Activated T-cell treated with anti-CD3 and anti-CD28 coated beads, Interleukin-2, amount 50 U/mL, for 72 hours (primary cell): ENCODE measurements around the gene TP53I3. TPM values are rescaled to one million over a fixed set of nuclear protein-coding genes. Genes with fewer than 3 reads are reported as not detected.

ENCODE experiments used
- ATAC-seq, 2 donors: fragments of 150-1000 bp; cut with Tn5 transposase; replicated peaks in 1 of 2; 2 replicates each; pipeline ENCODE4 v1.10.0; 2021; ENCODE audit warnings: moderate library complexity in 2 of 2, mild to moderate bottlenecking in 1 of 2
- DNase-seq, 2 donors: peaks; one replicate each; pipeline ENCODE4 v3.0.0; 2021 to 2022; ENCODE audit warnings: mixed read lengths in 1 of 2
- H3K27ac Mint-ChIP-seq: one replicate; pipeline ENCODE4 v1.8.0; 2022; ENCODE audit warnings: mild to moderate bottlenecking, moderate library complexity, mixed read lengths
- H3K27me3 Mint-ChIP-seq: one replicate; pipeline ENCODE4 v1.8.0; 2022; ENCODE audit warnings: low read depth, mixed read lengths
- H3K36me3 Mint-ChIP-seq, 2 donors: one replicate each; pipeline ENCODE4 v1.8.0; 2022; ENCODE audit warnings: mixed read lengths in 2 of 2, mild to moderate bottlenecking in 1 of 2; ENCODE audit not compliant: insufficient read depth in 2 of 2
- H3K4me1 Mint-ChIP-seq: one replicate; pipeline ENCODE4 v1.8.0; 2022; ENCODE audit warnings: low read depth, mixed read lengths
- H3K4me3 Mint-ChIP-seq, 2 donors: one replicate each; pipeline ENCODE4 v1.8.0; 2022; ENCODE audit warnings: mild to moderate bottlenecking in 2 of 2, mixed read lengths in 2 of 2, moderate library complexity in 2 of 2
- H3K9me3 Mint-ChIP-seq, 2 donors: one replicate each; pipeline ENCODE4 v1.8.0; 2022; ENCODE audit warnings: mixed read lengths in 2 of 2
- total RNA-seq, 2 donors: library from RNA; stranded (reverse); gene quantifications; one replicate each; pipeline ENCODE4 v1.2.3, GENCODE V29; 2022

Gene TP53I3
- total RNA-seq, 2 donors from 2014 or later = 1.8 to 4.0 TPM

DNA sequence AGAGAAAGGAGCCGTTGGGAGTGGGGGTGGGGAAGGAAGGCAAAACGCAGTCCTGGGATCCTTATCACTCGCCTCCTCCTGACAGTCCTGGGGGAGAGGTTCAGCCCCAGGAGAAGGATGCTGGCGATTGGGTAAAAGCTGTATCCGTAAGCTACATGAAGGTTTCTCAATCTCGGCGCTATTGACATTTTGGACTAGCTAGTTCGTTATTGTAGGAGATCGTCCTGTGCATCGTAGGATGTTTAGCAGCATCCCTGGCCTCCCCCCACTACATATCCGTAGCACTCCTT is 511 bp upstream of the TP53I3 start:
- H3K36me3 Mint-ChIP-seq = peaks cover 0 to 2% of the 10 kb centered on the region in 2 donors
- H3K27me3 Mint-ChIP-seq = no peaks in the 10 kb centered on the region
- no peaks in the 10 kb centered on the region for H3K9me3 Mint-ChIP-seq
- ATAC-seq = no peak
- no peak for DNase-seq
- H3K4me1 Mint-ChIP-seq = peaks cover 8% of the 10 kb centered on the region
- H3K27ac Mint-ChIP-seq = no peak overlapping the region
- H3K4me3 Mint-ChIP-seq = peak overlapping the region; percentile 93

DNA sequence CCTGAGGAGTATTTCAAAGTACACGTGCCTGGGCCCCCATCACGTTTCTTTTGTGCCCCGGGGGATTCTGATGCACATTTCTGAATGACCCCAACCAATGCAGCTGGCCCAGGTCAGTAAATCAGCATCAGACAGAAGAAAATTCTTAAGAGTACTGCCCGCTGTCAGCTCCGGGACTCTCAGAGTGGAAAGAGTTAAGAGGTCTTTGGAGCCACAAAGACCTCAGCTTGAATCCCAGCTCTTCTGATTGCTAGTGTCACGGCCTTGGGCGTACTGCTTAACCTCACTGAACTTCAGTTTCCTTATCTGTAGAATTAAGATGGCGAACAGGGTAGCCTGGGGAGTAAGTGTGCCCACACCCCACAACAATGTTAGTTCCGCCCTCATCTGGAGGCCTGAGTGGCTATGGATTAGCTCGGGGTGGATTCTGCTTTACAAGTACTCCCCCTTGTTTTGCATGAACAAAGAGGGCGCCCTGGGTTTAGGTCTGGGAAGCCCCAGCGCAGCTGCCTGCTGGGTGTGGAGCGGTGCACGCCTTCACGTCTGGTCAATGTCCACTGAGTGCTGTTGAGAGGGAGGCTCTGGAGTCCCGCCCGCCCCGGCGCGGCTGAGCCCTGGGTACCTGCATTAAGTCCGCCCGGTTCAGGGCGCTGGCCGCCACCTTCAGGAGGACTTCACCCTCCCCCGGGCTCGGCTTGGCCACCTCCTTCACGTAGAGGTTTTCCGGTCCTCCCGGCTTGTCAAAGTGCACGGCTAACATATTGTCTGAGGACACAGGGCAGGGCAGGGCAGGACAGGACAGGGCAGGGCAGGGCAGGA is 858 bp downstream of the TP53I3 start:
- Mint-ChIP-seq H3K4me1 (peaks cover 8% of the 10 kb centered on the region), H3K27me3 (no peaks in the 10 kb centered on the region), H3K36me3 (peaks cover 0 to 2% of the 10 kb centered on the region in 2 donors), H3K9me3 (no peaks in the 10 kb centered on the region), H3K27ac (no peak overlapping the region), H3K4me3 (peak overlapping the region; percentile 93)
- ATAC-seq (peak; percentile 68 to 70), DNase-seq (peak in 1 of 2 donors; percentile 66)

DNA sequence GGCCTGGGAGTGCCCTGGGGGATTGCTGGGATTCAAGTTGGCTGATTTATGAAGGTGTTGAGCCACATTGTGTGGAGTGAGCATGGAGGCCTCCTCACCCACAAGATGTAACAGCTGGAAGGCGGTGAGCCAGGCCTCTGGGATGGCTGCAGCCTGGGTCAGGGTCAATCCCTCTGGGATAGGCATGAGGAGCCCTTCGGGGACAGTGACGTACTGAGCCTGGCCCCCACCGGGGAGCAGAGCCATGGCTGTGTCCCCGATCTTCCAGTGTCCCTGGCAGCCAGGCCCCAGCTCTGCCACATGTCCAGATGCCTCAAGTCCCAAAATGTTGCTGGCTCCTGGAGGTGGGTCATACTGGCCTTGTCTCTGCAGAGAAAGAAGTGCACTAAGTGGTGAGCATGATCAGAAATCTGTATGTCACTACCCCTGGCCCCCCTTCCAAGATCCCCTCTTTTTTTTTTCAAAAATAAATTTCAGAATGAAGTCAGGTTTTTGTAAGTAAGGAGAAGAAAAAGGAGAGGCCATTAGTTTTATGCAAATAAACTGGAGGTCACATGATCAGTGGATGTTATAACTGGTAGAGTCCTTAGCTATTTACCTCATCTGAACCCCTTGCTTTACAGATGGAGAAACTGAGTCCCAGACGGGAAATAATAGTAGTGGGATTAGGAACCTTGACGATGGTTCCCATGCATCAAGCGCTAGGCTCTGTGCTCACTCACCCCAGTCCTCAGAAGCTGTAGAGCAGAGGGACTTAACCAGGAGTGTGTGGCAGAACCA is 1.7 kb downstream of the TP53I3 start:
- no peak for ATAC-seq
- Mint-ChIP-seq H3K4me1 (peaks cover 11% of the 10 kb centered on the region), H3K9me3 (no peaks in the 10 kb centered on the region), H3K4me3 (peak overlapping the region; percentile 93), H3K36me3 (peaks cover 0 to 2% of the 10 kb centered on the region in 2 donors), H3K27ac (no peak overlapping the region), H3K27me3 (no peaks in the 10 kb centered on the region)
- no peak for DNase-seq

DNA sequence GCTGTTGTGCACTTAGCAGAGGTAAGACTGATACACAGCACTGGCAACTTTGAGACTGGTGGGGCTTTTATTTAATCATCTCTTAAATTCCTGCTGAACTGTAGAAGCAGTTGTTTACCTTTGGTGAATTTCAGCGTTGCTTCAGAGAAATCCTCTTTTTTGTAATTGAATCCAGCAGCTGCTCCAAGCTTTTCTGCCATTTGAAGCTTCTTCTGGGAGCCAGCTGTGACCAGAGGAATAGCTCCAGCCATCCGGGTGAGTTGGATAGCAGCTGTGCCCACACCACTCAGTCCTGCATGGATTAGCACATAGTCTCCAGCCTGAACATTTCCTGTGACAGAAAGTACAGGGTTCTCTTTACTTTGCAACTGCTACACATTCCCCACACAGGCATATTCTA is 3.9 kb downstream of the TP53I3 start:
- DNase-seq (no peak), ATAC-seq (no peak)
- Mint-ChIP-seq H3K4me1 (peaks cover 19% of the 10 kb centered on the region), H3K9me3 (no peaks in the 10 kb centered on the region), H3K27ac (no peak overlapping the region), H3K4me3 (no peak overlapping the region), H3K36me3 (peaks cover 0 to 2% of the 10 kb centered on the region in 2 donors), H3K27me3 (no peaks in the 10 kb centered on the region)

DNA sequence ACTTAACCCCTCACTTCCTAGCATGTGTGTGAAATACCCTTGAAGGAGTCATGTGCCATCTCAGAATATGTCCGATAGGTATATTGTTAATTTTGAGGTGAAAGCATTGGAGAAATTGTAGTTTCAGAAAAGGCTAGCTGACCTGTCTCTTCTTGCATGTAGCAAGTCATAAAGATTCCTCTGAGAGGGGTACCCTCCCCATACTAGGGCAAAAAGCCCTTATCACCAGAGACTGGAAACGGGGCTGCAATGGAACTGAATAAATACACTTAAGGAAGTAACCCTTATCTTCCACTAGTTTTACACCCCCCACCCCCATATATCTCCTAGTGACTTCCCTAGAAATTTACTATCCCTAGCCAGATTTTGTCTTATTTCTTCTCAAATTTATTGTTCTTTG is 6.8 kb downstream of the TP53I3 start:
- Mint-ChIP-seq H3K36me3 (peaks cover 3% of the 10 kb centered on the region in 2 donors), H3K4me1 (peaks cover 34% of the 10 kb centered on the region), H3K9me3 (no peaks in the 10 kb centered on the region), H3K4me3 (peak overlapping the region; percentile 89 to 98), H3K27ac (peak overlapping the region; percentile 60), H3K27me3 (no peaks in the 10 kb centered on the region)
- DNase-seq (no peak), ATAC-seq (no peak)

DNA sequence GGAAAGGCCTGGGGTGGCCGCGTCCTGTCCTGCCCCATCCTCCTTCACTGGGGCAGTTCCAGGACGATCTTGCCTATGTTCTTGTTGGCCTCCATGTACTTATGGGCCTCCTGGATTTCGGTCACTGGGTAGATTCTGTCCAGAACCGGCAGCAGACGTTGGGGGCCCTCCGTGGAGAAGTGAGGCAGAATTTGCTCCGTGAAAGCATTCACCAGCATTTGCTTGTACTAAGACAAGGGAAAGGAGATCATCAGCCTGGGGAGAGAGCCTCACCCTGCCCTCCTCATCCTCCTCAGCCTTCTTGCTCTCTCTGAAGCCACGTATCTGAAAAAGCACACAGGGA is 7.1 kb downstream of the TP53I3 start:
- ATAC-seq (no peak), DNase-seq (no peak)
- Mint-ChIP-seq H3K27me3 (no peaks in the 10 kb centered on the region), H3K36me3 (peaks cover 3 to 7% of the 10 kb centered on the region in 2 donors), H3K9me3 (no peaks in the 10 kb centered on the region), H3K4me3 (peak overlapping the region; percentile 89 to 98), H3K4me1 (peaks cover 38% of the 10 kb centered on the region), H3K27ac (peak overlapping the region; percentile 60)

DNA sequence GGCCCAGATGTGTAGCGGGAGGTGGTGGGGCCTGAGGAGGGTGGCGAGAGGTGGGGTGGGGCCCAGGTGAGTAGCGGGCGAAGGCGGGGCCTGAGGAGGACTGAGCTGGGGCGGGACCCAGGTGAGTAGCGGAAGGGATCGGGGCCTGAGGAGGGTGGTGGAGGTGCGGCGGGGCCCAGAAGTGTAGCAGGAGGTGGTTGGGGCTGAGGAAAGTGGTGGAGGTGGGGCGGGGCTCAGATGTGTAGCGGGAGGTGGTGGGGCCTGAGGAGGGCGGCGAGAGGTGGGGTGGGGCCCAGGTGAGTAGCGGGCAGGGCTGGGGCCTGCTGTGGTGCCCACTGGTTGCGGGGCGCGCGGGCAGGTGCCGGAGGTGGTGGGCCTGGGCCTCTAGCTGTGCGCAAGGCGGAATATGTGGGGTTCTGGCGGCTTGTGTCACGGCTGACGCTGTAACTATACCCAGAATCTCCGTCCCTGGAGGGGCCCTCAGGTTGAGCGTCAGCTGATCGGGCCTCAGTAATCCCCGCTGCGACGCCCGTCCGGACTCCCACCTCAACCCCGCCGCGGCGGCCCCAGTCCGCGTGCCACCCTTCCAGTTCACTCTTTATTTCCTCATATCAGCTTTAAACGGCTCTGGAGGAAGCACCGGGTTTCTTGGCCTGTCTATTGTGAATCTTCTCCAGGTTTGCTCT is 7.6 kb downstream of the TP53I3 start:
- Mint-ChIP-seq H3K4me3 (peak overlapping the region; percentile 89 to 98), H3K27me3 (no peaks in the 10 kb centered on the region), H3K4me1 (peaks cover 43% of the 10 kb centered on the region), H3K27ac (peak overlapping the region; percentile 60), H3K9me3 (no peaks in the 10 kb centered on the region), H3K36me3 (peaks cover 3 to 11% of the 10 kb centered on the region in 2 donors)
- ATAC-seq (peak in 1 of 2 donors; percentile 31), DNase-seq (no peak)

DNA sequence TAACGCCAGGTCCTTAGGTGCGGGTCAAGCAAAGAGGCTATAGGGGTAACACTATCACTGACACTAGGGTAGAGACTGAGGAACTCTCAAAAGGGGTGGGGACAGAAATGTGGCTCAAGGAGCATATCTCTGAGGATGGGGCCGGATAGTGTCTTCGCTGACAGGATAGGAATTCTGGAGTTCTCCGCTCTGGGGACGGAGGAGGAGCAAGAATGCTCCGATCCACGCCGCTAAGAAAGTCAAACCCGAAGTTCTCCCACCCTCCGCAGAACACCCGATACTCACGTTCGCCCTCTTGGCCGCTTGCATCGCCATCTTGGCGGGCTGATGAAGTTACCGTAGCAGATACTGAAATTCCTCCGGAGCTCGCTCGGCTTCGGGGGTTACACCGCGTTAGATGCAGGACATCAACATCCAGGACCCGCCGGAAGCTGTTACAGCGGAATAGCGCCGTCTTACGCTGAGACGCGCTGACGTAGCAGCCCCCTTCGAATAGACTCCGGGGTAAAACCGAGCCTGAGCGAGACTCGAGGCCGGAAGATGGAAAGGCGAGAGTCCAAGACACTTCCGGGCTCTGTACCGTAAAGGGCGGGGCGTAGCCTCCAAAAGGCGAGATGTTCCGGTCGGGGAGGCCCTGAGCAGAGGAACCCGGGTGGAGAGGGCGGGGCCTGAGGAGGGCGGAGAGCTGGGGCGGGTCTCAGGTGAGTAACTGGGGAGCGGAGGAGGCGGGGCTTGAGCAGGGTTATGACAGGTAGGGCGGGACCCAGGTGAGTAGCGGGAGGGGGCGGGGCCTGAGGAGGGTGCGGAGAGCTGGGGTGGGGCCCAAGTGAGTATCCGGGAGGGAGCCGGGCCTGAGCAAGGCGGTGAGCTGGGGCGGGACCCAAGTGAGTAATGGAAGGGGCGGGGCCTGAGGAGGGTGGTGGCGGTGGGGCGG is 8.5 kb downstream of the TP53I3 start, which contains the start of gene SF3B6:
SF3B6 (minus strand) TSS at position 412 of the 934 bp plus-strand sequence; CDS start at position 315, 97 bp downstream.
- no peaks in the 10 kb centered on the region for H3K9me3 Mint-ChIP-seq
- DNase-seq (peak; percentile 100), ATAC-seq (peak; percentile 89 to 91)
- no peaks in the 10 kb centered on the region for H3K27me3 Mint-ChIP-seq
- peaks cover 43% of the 10 kb centered on the region for H3K4me1 Mint-ChIP-seq
- peak within 1 kb of the TSS; percentile 86 for H3K27ac Mint-ChIP-seq
- peaks cover 2 to 11% of the 10 kb centered on the region in 2 donors for H3K36me3 Mint-ChIP-seq
- H3K4me3 Mint-ChIP-seq = peak within 1 kb of the TSS; percentile 89 to 98

DNA sequence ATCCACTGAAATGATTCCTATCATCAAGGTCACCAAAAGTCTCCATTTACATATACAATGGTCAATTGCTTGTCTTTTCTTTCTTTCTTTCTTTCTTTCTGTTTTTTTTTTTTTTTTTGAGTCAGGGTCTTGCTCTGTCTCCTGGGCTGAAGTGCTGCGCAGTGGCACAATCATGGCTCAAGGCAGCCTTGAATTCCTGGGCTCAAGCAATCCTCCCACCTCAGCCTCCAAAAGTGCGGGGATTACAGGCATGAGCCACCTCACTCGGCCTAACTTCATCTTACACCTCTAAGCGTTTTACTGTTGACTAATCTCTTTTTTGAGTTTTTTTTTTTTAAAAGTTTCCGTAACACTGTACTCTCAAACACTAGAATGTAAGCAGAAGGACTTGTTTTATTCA is 9.4 kb downstream of the TP53I3 start:
- Mint-ChIP-seq H3K27ac (peak overlapping the region; percentile 86), H3K27me3 (no peaks in the 10 kb centered on the region), H3K4me3 (peak overlapping the region; percentile 89 to 98), H3K36me3 (peaks cover 2 to 11% of the 10 kb centered on the region in 2 donors), H3K4me1 (peaks cover 43% of the 10 kb centered on the region), H3K9me3 (no peaks in the 10 kb centered on the region)
- DNase-seq (no peak), ATAC-seq (no peak)

DNA sequence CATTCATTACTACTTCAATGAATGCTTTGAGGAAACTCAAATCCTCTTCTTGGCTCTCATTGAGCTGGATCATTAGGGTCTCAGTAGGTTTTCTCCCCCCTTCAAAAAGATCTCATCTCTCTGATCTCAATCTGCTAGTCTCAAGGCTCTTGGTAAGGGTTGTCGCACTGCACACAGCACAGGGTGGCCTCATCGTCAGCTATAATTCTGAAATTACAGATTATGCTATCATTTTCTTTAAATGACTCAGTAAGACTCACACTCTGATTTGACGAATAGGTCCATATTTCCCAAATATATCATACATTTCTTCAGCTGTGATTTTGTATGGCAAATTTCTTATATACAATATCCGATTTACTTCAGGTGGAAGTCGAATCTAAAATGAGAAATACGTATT is 10.8 kb downstream of the TP53I3 start:
- Mint-ChIP-seq H3K4me1 (peaks cover 43% of the 10 kb centered on the region), H3K27ac (peak overlapping the region; percentile 45), H3K27me3 (no peaks in the 10 kb centered on the region), H3K4me3 (peak overlapping the region; percentile 53 to 98), H3K9me3 (no peaks in the 10 kb centered on the region), H3K36me3 (peaks cover 2 to 13% of the 10 kb centered on the region in 2 donors)
- no peak for ATAC-seq
- DNase-seq = peak in 1 of 2 donors; percentile 26

DNA sequence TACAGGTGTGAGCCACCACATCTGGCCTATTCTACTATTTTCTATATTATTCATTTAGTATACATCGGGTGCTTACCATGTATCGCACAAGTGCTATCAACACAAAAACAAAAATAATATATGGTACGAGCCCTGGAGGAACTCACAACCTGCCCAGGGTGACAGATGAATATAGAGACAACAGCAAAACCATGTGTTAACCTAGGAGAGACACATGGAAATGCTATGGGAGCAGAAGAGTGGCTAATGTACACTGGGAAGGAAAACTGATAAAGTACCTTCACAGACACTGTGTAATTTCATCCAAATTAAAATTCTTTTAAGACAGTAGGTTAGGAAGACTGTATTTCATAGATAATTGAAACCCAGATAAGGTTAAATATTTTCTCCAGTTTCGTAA is 12.4 kb downstream of the TP53I3 start:
- peak overlapping the region; percentile 72 for H3K27ac Mint-ChIP-seq
- H3K4me3 Mint-ChIP-seq = no peak overlapping the region
- no peak for ATAC-seq
- H3K36me3 Mint-ChIP-seq = peaks cover 2 to 15% of the 10 kb centered on the region in 2 donors
- DNase-seq = no peak
- H3K9me3 Mint-ChIP-seq = no peaks in the 10 kb centered on the region
- peaks cover 32% of the 10 kb centered on the region for H3K4me1 Mint-ChIP-seq
- no peaks in the 10 kb centered on the region for H3K27me3 Mint-ChIP-seq

DNA sequence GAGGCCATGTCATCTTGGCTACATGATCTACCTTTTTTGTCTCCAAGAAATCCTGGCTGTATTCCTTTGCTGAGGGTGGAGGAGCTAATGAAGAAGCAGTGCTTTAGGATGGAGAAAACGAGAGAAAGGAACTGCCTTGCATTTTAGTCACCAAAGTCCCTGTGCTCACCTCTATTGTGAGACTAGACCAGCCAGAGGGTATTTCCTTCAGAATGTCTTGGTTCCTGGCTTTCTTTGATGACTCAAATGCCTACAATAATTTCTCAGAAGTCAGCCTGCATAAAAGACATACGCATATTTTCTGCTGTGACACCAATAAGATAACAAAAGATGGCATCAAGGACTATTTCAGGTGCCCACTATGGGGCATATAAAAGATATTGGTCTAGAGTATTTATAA is 19.3 kb downstream of the TP53I3 start:
- H3K9me3 Mint-ChIP-seq = no peaks in the 10 kb centered on the region
- DNase-seq = no peak
- H3K27me3 Mint-ChIP-seq = no peaks in the 10 kb centered on the region
- H3K36me3 Mint-ChIP-seq = peaks cover 0 to 3% of the 10 kb centered on the region in 2 donors
- H3K27ac Mint-ChIP-seq = peak overlapping the region; percentile 31
- no peak overlapping the region for H3K4me3 Mint-ChIP-seq
- peaks cover 13% of the 10 kb centered on the region for H3K4me1 Mint-ChIP-seq
- ATAC-seq = peak; percentile 71 to 74
